Cerebellar nuclear complex (tissue), 1 donor: ENCODE measurements around the gene MYL4.
"Not testable (repeated sequence)": the region's sequence is repeated elsewhere in the genome, so short reads cannot be mapped to it uniquely, and the experiment has no call there.

ENCODE experiments used
- DNase-seq, 2 experiments: peaks; one replicate each; lab custom pipeline; 2025; lab: John Stamatoyannopoulos, UW

MYL4 gene

GRCh38 chr17:47243737-47244598 is 34.8 kb downstream of the MYL4 start:
- no peak for DNase-seq

DNA sequence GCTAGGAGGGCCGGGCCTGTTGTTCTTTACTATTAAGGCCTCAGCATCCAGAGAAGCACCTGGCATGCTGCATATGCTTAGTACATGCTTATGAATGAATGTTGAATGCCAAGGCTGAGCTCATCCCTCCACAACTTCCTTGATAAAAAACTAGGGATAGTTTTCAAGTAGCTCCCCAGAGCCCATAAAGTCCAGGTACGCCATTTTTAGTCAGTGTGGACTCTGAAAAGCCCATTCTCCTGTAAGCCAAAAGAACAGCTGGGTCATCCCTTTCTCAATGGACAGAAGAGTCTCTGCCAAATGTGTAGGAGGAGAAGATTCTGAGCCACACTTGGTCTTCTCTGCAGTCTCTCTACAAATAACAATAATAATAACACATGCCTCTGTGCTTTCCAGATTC is 35.5 kb downstream of the MYL4 start:
- no peak for DNase-seq

DNA sequence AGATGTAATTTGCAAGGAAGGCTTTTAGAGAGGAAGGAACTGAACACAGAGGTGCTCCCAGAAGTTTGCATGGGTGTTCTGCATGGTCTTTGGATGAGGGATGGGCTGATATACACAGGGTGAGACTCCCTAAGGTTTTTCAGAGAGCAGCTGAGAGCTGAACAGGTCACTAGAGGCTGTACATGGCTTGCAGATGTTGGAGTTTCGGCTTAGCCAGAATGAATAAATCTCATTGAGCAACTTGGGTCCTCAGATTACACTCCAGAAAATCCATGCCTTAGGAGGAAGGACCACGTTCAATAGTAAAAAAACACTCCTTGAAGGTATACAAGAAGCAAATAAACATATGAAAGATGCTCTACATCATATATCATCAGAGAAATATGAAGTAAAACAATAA is 37.0 kb downstream of the MYL4 start:
- DNase-seq, result no peak

DNA sequence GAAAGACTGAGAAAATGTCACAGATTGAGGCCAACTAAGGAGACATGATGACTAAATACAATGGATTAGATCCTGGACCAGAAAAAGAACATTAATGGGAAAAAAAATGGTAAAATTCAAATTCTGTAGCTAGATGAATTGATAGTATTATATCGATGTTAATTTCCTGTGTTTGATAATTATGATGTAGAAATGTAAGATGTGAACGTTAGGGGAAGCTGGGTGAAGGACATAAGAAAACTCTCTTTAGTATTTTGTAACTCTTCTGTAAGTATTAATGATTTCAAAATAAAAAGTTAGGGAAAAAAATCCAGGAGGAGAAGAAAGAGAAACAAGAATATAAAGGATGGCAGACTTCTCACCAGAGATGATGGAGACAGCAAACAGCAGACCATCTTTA is 41.7 kb downstream of the MYL4 start:
- DNase-seq, result no peak

DNA sequence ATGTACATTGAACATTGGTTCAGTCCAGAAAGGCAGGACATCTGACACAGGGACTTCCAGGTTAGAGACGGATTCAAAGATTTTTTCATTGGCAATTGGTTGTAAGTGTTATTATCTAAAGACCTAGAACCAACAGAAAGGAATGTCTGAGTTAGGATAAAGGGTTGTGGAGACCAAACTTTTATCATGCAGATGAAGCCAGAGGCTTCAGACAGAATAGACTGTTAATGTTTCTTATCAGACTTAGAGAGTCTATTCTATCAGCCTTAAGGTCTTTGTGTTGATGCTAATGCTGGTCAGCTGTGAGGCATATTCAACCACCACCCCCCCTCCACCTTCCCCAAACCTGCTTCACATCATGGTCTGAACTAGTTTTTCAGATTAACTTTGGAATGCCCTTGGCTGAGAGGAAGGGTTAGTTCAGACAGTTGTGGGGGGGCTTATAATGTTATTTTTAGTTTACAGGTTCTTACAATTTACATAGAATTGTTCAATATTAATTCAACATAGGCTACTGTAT is 42.3 kb downstream of the MYL4 start:
- DNase-seq, result no peak

- no peak for DNase-seq
These were observed 43.1 kb downstream of the MYL4 start for GRCh38 chr17:47252209-47252608.

GRCh38 chr17:47252766-47253512 is 43.8 kb downstream of the MYL4 start:
- no peak for DNase-seq

GRCh38 chr17:47253541-47254402 is 44.6 kb downstream of the MYL4 start, which contains the start of gene ITGB3:
ITGB3 (plus strand) TSS chr17:47253827; CDS start chr17:47253862, 35 bp downstream.
- no peak for DNase-seq

DNA sequence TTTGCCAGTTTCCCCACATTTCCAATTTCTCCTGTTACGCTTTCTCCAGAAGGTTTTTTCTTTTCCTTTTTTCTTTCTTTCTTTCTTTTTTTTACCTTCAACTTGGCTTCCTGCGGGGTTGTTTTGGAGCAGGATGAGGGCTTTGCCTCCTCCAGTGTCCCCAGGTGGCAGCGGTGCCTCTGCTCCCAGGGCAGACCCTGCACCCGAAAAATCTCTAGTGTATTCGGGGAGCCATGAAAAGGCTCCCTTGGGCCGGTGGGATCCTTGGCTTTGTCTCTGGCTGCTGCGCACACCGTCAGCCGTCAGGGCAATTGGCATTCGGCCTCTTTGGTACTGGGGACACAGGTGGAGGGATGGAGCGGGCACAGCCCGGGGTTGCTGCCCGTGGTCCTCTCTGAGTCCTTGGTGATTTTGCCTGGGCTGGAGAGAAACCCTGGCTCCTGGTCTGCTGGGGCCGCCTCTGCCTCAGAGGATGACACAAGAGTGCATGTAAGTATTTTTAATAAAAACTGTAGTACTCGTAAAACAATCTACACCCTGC is 45.3 kb downstream of the MYL4 start:
- DNase-seq, result no peak

- no peak for DNase-seq
These were observed 48.6 kb downstream of the MYL4 start for GRCh38 chr17:47257651-47258339.

GRCh38 chr17:47262586-47262985 is 53.4 kb downstream of the MYL4 start:
- DNase-seq, result no peak

GRCh38 chr17:47264166-47264565 is 55.0 kb downstream of the MYL4 start:
- DNase-seq, result no peak

- DNase-seq, result no peak
These were observed 56.9 kb downstream of the MYL4 start for GRCh38 chr17:47265983-47266541.

DNA sequence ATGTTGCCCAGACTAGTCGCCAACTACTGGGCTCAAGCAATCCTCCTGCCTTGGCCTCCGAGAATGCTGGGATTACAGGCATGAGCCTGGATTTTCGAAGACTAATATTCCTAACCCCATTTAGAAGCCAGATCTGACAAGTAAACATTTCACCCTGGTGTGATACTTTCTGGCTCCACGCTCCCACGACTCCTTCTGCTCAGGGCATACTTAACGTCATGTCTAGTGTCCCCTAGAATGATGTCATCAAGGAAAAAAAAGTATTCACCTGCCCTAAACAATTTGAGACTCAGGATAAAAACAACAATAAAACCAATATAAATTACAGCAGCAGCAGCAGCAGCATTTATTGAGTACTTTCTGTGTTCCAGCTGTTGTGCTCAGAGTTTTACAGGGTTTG is 57.6 kb downstream of the MYL4 start:
- DNase-seq, result no peak

DNA sequence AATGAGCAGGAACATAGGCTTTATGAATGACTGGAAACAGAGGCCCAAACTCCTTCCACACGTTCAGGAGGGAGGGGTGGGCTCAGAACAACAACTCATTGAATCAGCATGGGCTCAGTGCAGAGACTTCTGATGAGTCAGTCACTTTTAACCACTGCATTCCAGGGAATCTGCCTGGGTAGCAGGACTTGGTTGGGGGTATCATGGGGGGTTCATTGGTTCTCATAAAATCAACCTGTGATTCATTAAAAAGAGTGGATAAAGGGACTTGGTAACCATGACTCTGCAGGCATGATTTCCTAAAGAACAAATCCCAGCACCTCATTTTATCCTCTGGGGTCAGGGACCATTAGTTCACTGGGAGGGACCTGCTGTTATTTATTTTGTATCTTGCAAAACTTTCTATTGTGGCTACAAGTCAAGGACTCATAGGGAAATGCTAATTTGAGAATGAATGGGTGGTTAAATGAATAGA is 58.2 kb downstream of the MYL4 start:
- DNase-seq, result no peak

- not testable (repeated sequence) for DNase-seq
These were observed 59.8 kb downstream of the MYL4 start for GRCh38 chr17:47268964-47269363.

DNA sequence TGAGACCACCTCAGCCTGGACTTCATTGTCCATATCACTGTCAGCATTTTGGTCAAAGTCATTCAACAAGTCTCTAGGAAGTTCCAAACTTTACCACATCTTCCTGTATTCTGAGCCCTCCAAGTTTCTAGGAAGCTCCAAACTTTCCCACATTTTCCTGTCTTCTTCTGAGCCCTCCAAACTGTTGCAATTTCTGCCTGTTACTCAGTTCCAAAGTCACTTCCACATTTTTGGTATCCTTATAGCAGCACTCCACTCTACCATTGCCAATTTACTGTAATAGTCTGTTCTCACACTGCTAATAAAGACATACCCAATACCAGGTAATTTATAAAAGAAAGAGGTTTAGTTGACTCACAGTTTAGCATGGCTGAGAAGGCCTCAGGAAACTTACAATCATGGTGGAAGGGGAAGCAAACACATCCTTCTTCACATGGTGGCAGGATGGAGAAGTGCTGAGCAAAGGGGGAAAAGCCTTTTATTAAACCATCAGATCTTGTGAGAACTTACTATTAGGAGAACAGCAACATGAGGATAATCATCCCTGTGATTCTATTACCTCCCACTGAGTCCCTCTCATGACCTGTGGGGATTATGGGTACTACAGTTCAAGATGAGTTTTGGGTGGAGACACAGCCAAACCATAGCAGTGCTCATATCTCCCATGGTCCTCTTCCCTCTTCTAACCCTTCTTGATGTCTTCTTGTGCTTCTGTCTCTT is 60.6 kb downstream of the MYL4 start:
- not testable (repeated sequence) for DNase-seq

DNA sequence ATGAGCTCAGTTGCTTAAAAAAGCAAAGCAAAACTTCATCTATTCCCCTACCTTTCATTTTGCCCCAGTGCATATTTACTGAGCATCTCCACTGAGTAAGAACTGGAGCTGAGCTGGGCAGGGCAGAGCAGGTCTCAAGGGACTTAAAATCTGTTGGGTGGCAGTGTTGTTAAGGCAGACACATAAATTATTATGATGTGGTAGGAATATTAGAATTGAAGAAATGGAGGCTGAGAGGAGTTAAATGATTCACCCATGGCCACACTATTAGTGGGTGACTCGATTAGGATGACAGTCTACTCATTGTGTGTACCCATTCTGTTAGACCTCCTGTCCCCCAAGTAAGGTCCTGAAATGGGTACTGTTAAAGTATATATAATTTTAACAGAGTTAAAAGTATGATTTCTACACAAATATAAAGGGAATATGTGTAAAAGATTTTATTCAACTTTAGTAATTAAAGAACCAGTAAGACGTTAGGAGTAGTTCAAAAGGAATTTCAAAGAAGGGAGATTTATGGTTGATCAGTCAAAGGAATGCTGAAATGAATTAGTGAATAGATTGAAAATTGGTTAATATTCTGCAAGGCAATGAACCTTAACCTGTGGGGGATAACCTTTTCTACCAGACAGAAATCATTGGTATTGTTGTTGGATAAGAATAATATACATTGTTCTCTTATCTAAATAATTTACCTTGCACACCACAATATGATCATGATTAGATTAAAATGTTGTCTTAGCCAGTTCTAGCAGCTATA is 62.0 kb downstream of the MYL4 start:
- DNase-seq, result no peak

- no peak for DNase-seq
These were observed 63.3 kb downstream of the MYL4 start for GRCh38 chr17:47272491-47272890.
